PC-9 (cell line): ENCODE measurements around the gene ISOC1.

Experiments used
- EZH2 ChIP-seq: fragments of 200-600 bp; sonication (generic); IDR thresholded peaks from 2 replicates; pipeline ENCODE4 v1.8.0; 2017; ENCODE audit warnings: antibody characterized with exemption, low read depth
- TF ChIP-seq, protein P1 (sequence below): fragments of 200-600 bp; sonication (generic); conservative IDR thresholded peaks from 2 replicates; pipeline ENCODE4 v1.6.1; 2017; ENCODE audit warnings: mixed run types, antibody characterized with exemption, mild to moderate bottlenecking, moderate library complexity

DNA sequence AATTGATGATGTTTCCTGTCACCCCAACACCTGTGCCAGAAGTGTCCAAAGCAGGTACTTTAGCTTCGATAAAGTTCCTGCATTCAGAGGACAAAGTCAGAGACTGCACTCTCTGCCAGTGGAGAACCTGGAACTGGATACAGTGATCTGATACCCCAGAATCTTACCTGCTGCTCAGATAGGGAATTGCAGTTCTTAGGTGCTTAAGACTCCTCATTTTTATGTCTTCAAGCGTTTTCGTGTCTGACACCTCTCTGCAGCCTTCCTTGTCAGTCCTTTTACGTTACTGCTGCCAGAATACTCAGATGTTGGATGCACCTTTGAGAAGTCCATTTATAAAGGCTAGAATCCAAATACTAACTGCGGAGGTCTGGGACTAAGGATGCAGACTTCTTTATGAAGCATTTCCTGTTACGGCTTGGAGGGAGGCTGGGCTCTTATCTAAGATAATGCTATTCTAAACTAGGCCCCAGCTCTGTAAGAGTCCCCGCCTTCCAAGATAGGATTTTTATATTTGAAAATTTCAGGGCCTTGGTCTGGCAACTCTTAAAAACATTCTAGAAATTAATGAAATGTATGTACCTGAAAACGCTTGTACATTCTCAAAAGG, 1.9 kb downstream of the ISOC1 start:
- TF ChIP-seq, protein P1, sequence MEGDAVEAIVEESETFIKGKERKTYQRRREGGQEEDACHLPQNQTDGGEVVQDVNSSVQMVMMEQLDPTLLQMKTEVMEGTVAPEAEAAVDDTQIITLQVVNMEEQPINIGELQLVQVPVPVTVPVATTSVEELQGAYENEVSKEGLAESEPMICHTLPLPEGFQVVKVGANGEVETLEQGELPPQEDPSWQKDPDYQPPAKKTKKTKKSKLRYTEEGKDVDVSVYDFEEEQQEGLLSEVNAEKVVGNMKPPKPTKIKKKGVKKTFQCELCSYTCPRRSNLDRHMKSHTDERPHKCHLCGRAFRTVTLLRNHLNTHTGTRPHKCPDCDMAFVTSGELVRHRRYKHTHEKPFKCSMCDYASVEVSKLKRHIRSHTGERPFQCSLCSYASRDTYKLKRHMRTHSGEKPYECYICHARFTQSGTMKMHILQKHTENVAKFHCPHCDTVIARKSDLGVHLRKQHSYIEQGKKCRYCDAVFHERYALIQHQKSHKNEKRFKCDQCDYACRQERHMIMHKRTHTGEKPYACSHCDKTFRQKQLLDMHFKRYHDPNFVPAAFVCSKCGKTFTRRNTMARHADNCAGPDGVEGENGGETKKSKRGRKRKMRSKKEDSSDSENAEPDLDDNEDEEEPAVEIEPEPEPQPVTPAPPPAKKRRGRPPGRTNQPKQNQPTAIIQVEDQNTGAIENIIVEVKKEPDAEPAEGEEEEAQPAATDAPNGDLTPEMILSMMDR, result no peak
- TF ChIP-seq EZH2, result no peak
